Measurements from ENCODE around the gene FYN. TPM values are rescaled to one million over a fixed set of nuclear protein-coding genes. Genes with fewer than 3 reads are reported as not detected.
"Not testable (repeated sequence)": the region's sequence is repeated elsewhere in the genome, so short reads cannot be mapped to it uniquely, and the experiment has no call there.

FYN gene
- total RNA-seq, 1 donor, result 207 TPM

GRCh38 chr6:111651185-111652034 lies 221.8 kb downstream of the FYN start:
- Histone ChIP-seq H3K9me3 (ENCODE audit: low read depth, low read length) (no peaks in the 10 kb centered on the region), H3K4me3 (ENCODE audit: low read length) (no peak overlapping the region), H3K4me1 (ENCODE audit: insufficient read depth, low read length) (no peaks in the 10 kb centered on the region), H3K27me3 (ENCODE audit: insufficient read depth, low read length) (no peaks in the 10 kb centered on the region)

GRCh38 chr6:111650049-111650448 lies 223.2 kb downstream of the FYN start:
- H3K4me1 ChIP-seq (ENCODE audit: insufficient read depth, low read length), result no peaks in the 10 kb centered on the region
- H3K9me3 ChIP-seq (ENCODE audit: low read depth, low read length), result no peaks in the 10 kb centered on the region
- H3K4me3 ChIP-seq (ENCODE audit: low read length), result no peak overlapping the region
- no peaks in the 10 kb centered on the region for H3K27me3 ChIP-seq (ENCODE audit: insufficient read depth, low read length)

- Histone ChIP-seq H3K4me3 (ENCODE audit: low read length) (no peak overlapping the region), H3K27me3 (ENCODE audit: insufficient read depth, low read length) (no peaks in the 10 kb centered on the region), H3K4me1 (ENCODE audit: insufficient read depth, low read length) (no peaks in the 10 kb centered on the region), H3K9me3 (ENCODE audit: low read depth, low read length) (no peaks in the 10 kb centered on the region)
These were observed 225.2 kb downstream of the FYN start for GRCh38 chr6:111648100-111648499.

GRCh38 chr6:111646942-111647341 lies 226.3 kb downstream of the FYN start:
- H3K27me3 ChIP-seq (ENCODE audit: insufficient read depth, low read length), result no peaks in the 10 kb centered on the region
- H3K9me3 ChIP-seq (ENCODE audit: low read depth, low read length), result no peaks in the 10 kb centered on the region

GRCh38 chr6:111646034-111646433 lies 227.2 kb downstream of the FYN start:
- H3K27me3 ChIP-seq (ENCODE audit: insufficient read depth, low read length), result no peaks in the 10 kb centered on the region
- H3K4me1 ChIP-seq (ENCODE audit: insufficient read depth, low read length), result no peaks in the 10 kb centered on the region
- H3K9me3 ChIP-seq (ENCODE audit: low read depth, low read length), result no peaks in the 10 kb centered on the region
- H3K4me3 ChIP-seq (ENCODE audit: low read length), result no peak overlapping the region

More at GRCh38 chr6:111646942-111647341, 226.3 kb downstream of the FYN start:
- no peaks in the 10 kb centered on the region for H3K4me1 ChIP-seq (ENCODE audit: insufficient read depth, low read length)
- H3K4me3 ChIP-seq (ENCODE audit: low read length), result no peak overlapping the region

GRCh38 chr6:111644893-111645430 lies 228.3 kb downstream of the FYN start:
- Histone ChIP-seq H3K27me3 (ENCODE audit: insufficient read depth, low read length) (no peaks in the 10 kb centered on the region), H3K4me3 (ENCODE audit: low read length) (no peak overlapping the region), H3K4me1 (ENCODE audit: insufficient read depth, low read length) (no peaks in the 10 kb centered on the region), H3K9me3 (ENCODE audit: low read depth, low read length) (no peaks in the 10 kb centered on the region)

- H3K9me3 ChIP-seq (ENCODE audit: low read depth, low read length), result no peaks in the 10 kb centered on the region
- H3K4me3 ChIP-seq (ENCODE audit: low read length), result no peak overlapping the region
- no peaks in the 10 kb centered on the region for H3K27me3 ChIP-seq (ENCODE audit: insufficient read depth, low read length)
- no peaks in the 10 kb centered on the region for H3K4me1 ChIP-seq (ENCODE audit: insufficient read depth, low read length)
These were observed 230.6 kb downstream of the FYN start for GRCh38 chr6:111642463-111643158.

- no peaks in the 10 kb centered on the region for H3K27me3 ChIP-seq (ENCODE audit: insufficient read depth, low read length)
- no peaks in the 10 kb centered on the region for H3K4me1 ChIP-seq (ENCODE audit: insufficient read depth, low read length)
- H3K9me3 ChIP-seq (ENCODE audit: low read depth, low read length), result no peaks in the 10 kb centered on the region
- H3K4me3 ChIP-seq (ENCODE audit: low read length), result no peak overlapping the region
These were observed 234.0 kb downstream of the FYN start for GRCh38 chr6:111639266-111639665.

- not testable (repeated sequence) for H3K27me3 ChIP-seq (ENCODE audit: insufficient read depth, low read length); H3K4me1 ChIP-seq (ENCODE audit: insufficient read depth, low read length); H3K9me3 ChIP-seq (ENCODE audit: low read depth, low read length); H3K4me3 ChIP-seq (ENCODE audit: low read length)
These were observed 238.3 kb downstream of the FYN start for GRCh38 chr6:111634981-111635380.

GRCh38 chr6:111633822-111634221 lies 239.4 kb downstream of the FYN start:
- Histone ChIP-seq H3K9me3 (ENCODE audit: low read depth, low read length) (no peaks in the 10 kb centered on the region), H3K4me3 (ENCODE audit: low read length) (no peak overlapping the region), H3K4me1 (ENCODE audit: insufficient read depth, low read length) (no peaks in the 10 kb centered on the region), H3K27me3 (ENCODE audit: insufficient read depth, low read length) (no peaks in the 10 kb centered on the region)

GRCh38 chr6:111632468-111633247 lies 240.6 kb downstream of the FYN start:
- H3K9me3 ChIP-seq (ENCODE audit: low read depth, low read length), result no peaks in the 10 kb centered on the region
- H3K27me3 ChIP-seq (ENCODE audit: insufficient read depth, low read length), result no peaks in the 10 kb centered on the region
- H3K4me3 ChIP-seq (ENCODE audit: low read length), result no peak overlapping the region
- no peaks in the 10 kb centered on the region for H3K4me1 ChIP-seq (ENCODE audit: insufficient read depth, low read length)

GRCh38 chr6:111631903-111632460 lies 241.3 kb downstream of the FYN start:
- no peaks in the 10 kb centered on the region for H3K27me3 ChIP-seq (ENCODE audit: insufficient read depth, low read length)

GRCh38 chr6:111631018-111631417 lies 242.2 kb downstream of the FYN start:
- no peaks in the 10 kb centered on the region for H3K27me3 ChIP-seq (ENCODE audit: insufficient read depth, low read length)
- no peaks in the 10 kb centered on the region for H3K4me1 ChIP-seq (ENCODE audit: insufficient read depth, low read length)
- H3K4me3 ChIP-seq (ENCODE audit: low read length), result no peak overlapping the region
- H3K9me3 ChIP-seq (ENCODE audit: low read depth, low read length), result no peaks in the 10 kb centered on the region

More at GRCh38 chr6:111631903-111632460, 241.3 kb downstream of the FYN start:
- Histone ChIP-seq H3K9me3 (ENCODE audit: low read depth, low read length) (no peaks in the 10 kb centered on the region), H3K4me1 (ENCODE audit: insufficient read depth, low read length) (no peaks in the 10 kb centered on the region), H3K4me3 (ENCODE audit: low read length) (no peak overlapping the region)

GRCh38 chr6:111628142-111628850 lies 245.0 kb downstream of the FYN start:
- no peaks in the 10 kb centered on the region for H3K9me3 ChIP-seq (ENCODE audit: low read depth, low read length)
- peaks cover 13% of the 10 kb centered on the region for H3K4me1 ChIP-seq (ENCODE audit: insufficient read depth, low read length)
- no peaks in the 10 kb centered on the region for H3K27me3 ChIP-seq (ENCODE audit: insufficient read depth, low read length)
- H3K4me3 ChIP-seq (ENCODE audit: low read length), result no peak overlapping the region

Data from mononuclear cell (primary cell).